Cardiac fibroblast (primary cell): ENCODE results near the gene TARDBP.
"Not testable (repeated sequence)": the region's sequence is repeated elsewhere in the genome, so short reads cannot be mapped to it uniquely, and the experiment has no call there.

Source experiments
- DNase-seq, 2 donors: peaks; one replicate each; pipeline versions ENCODE4 v3.0.0 to v3.0.0-alpha.2; 2010; ENCODE audit warnings: low read depth in 2 of 2
- H3K4me3 ChIP-seq, 2 donors: replicated peaks in 1 of 2; 1 replicate in 1 of 2; 2 replicates in 1 of 2; pipeline ENCODE4 v1.5.1; 2011; ENCODE audit warnings: low read depth in 2 of 2, low read length in 2 of 2, mild to moderate bottlenecking in 2 of 2, moderate library complexity in 1 of 2
- CTCF ChIP-seq: IDR thresholded peaks from one replicate; pipeline ENCODE4 v1.5.1; 2011; ENCODE audit warnings: low read depth, mild to moderate bottlenecking, low read length, inconsistent platforms

The TARDBP gene

GRCh38 chr1:10992864-10993263 lies 19.6 kb upstream of the TARDBP start:
- TF ChIP-seq CTCF: no peak
- no peak for DNase-seq
- H3K4me3 ChIP-seq: no peak overlapping the region

- TF ChIP-seq CTCF: no peak
- DNase-seq: no peak
Observed at GRCh38 chr1:10996100-10996499, 16.4 kb upstream of the TARDBP start.

GRCh38 chr1:11000526-11000925 lies 11.9 kb upstream of the TARDBP start:
- no peak for DNase-seq
- TF ChIP-seq CTCF: no peak
- no peak overlapping the region for H3K4me3 ChIP-seq

More at GRCh38 chr1:10996100-10996499, 16.4 kb upstream of the TARDBP start:
- no peak overlapping the region for H3K4me3 ChIP-seq

GRCh38 chr1:11013160-11013531 lies 692 bp downstream of the TARDBP start:
- no peak for TF ChIP-seq CTCF
- peak overlapping the region; percentile 80 to 92 for H3K4me3 ChIP-seq
- DNase-seq: peak in 1 of 2 donors; percentile 56

GRCh38 chr1:11019358-11019757 lies 6.9 kb downstream of the TARDBP start:
- not testable (repeated sequence) for H3K4me3 ChIP-seq, DNase-seq

- TF ChIP-seq CTCF: no peak
- DNase-seq: no peak
- no peak overlapping the region for H3K4me3 ChIP-seq
Observed at GRCh38 chr1:11019971-11020370, 7.5 kb downstream of the TARDBP start.

- DNase-seq: no peak
- TF ChIP-seq CTCF: no peak
- H3K4me3 ChIP-seq: no peak overlapping the region
Observed at GRCh38 chr1:11023201-11023600, 10.7 kb downstream of the TARDBP start.
